H1 (cell line): ENCODE results near the gene ARL6IP6. TPM values are rescaled to one million over a fixed set of nuclear protein-coding genes. Genes with fewer than 3 reads are reported as not detected.

Experiments
- CTCF ChIA-PET: fragments of 300-600 bp; sonication (Branson Sonifier 250); formaldehyde crosslinking; loops from one replicate; lab custom pipeline; 2021; ENCODE audit not compliant: partially characterized antibody; lab: Charles Lee
- POLR2A ChIA-PET: fragments of 300-600 bp; sonication (Branson Sonifier 250); formaldehyde crosslinking; loops from one replicate; lab custom pipeline; 2021; ENCODE audit warnings: inconsistent platforms; ENCODE audit not compliant: partially characterized antibody; lab: Charles Lee
- DNase-seq, 2 experiments: peaks; one replicate each; pipeline versions ENCODE4 v3.0.0 to v3.0.0-alpha.2; 2010 to 2022; ENCODE audit warnings: low spot score in 2 of 2, low read depth in 1 of 2, mixed read lengths in 1 of 2
- FAIRE-seq: peaks from 2 replicates; lab custom pipeline; 2011; peaks lifted over from hg19 to GRCh38; lab: Jason Lieb, UNC
- H2AFZ ChIP-seq: 2 replicates; pipeline ENCODE4 v1.8.1; 2012; ENCODE audit warnings: low read length, inconsistent platforms
- H2AK5ac ChIP-seq: 2 replicates; pipeline ENCODE4 v1.6.1; 2013; ENCODE audit warnings: low read depth, low read length
- H2BK120ac ChIP-seq: replicated peaks from 2 replicates; pipeline ENCODE3; 2013; ENCODE audit warnings: low read depth, low read length, inconsistent platforms
- H2BK12ac ChIP-seq: 2 replicates; pipeline ENCODE4 v1.6.1; 2013; ENCODE audit warnings: low read depth, low read length
- H2BK15ac ChIP-seq: 2 replicates; pipeline ENCODE4 v1.6.1; 2013; ENCODE audit warnings: low read length
- H2BK20ac ChIP-seq: 2 replicates; pipeline ENCODE4 v1.6.1; 2013; ENCODE audit warnings: low read length
- H2BK5ac ChIP-seq: 2 replicates; pipeline ENCODE4 v1.6.1; 2013; ENCODE audit warnings: low read depth, low read length
- H3K14ac ChIP-seq: 2 replicates; pipeline ENCODE4 v1.6.1; 2013; ENCODE audit warnings: inconsistent platforms; ENCODE audit not compliant: insufficient read length
- H3K18ac ChIP-seq: 2 replicates; pipeline ENCODE4 v1.6.1; 2013; ENCODE audit warnings: low read length; ENCODE audit errors: extremely low read depth
- H3K23ac ChIP-seq: 2 replicates; pipeline ENCODE4 v1.6.1; 2013; ENCODE audit warnings: inconsistent platforms; ENCODE audit not compliant: insufficient read length
- H3K23me2 ChIP-seq: 2 replicates; pipeline ENCODE4 v1.6.1; 2013; ENCODE audit warnings: low read depth, low read length
- H3K27ac ChIP-seq: 2 replicates; pipeline ENCODE4 v1.6.1; 2011; ENCODE audit warnings: low read depth, low read length, inconsistent platforms
- H3K27me3 ChIP-seq, 4 experiments: replicated peaks in 1 of 4; 1 replicate in 1 of 4; 2 replicates in 3 of 4; pipeline versions ENCODE4 v1.6.1 to v1.8.1; 2011 to 2013; ENCODE audit warnings: low read length in 3 of 4, mild to moderate bottlenecking in 3 of 4, inconsistent platforms in 2 of 4, mixed read lengths in 2 of 4, moderate library complexity in 1 of 4; ENCODE audit not compliant: control insufficient read depth in 3 of 4, insufficient read depth in 3 of 4; ENCODE audit errors: extremely low read depth in 1 of 4
- H3K36me3 ChIP-seq, 4 experiments: 2 replicates each; pipeline versions ENCODE4 v1.6.1 to v1.8.1; 2011 to 2013; ENCODE audit warnings: mild to moderate bottlenecking in 4 of 4, low read length in 3 of 4, moderate library complexity in 2 of 4, control low read depth in 1 of 4, inconsistent platforms in 1 of 4; ENCODE audit not compliant: insufficient read depth in 4 of 4, control insufficient read depth in 2 of 4
- H3K4ac ChIP-seq: replicated peaks from 2 replicates; pipeline ENCODE3; 2013; ENCODE audit warnings: low read length, low read depth, mixed read lengths, inconsistent platforms; ENCODE audit not compliant: insufficient read length
- H3K4me1 ChIP-seq, 4 experiments: replicated peaks in 1 of 4; 1 replicate in 1 of 4; 2 replicates in 3 of 4; pipeline versions ENCODE4 v1.6.1 to v1.8.1; 2011 to 2013; ENCODE audit warnings: low read length in 3 of 4, inconsistent platforms in 2 of 4, mixed read lengths in 1 of 4; ENCODE audit not compliant: insufficient read depth in 4 of 4, control insufficient read depth in 3 of 4
- H3K4me2 ChIP-seq, 2 experiments: 2 replicates each; pipeline versions ENCODE4 v1.6.1 to v1.8.1; 2011 to 2013; ENCODE audit warnings: low read depth in 2 of 2, low read length in 2 of 2, control low read depth in 1 of 2, inconsistent platforms in 1 of 2, mild to moderate bottlenecking in 1 of 2; ENCODE audit not compliant: insufficient read depth in 1 of 2
- H3K4me3 ChIP-seq, 4 experiments: fragments of 200-600, 300-600 bp in 1 of 4; sonication (generic), shearing (Covaris generic), sonication (Bioruptor Twin) in 1 of 4; 2 replicates each; pipeline versions ENCODE4 v1.5.1 to v1.8.1; 2011 to 2016; ENCODE audit warnings: low read length in 4 of 4, low read depth in 3 of 4, control low read depth in 2 of 4, inconsistent platforms in 2 of 4, mild to moderate bottlenecking in 2 of 4, mixed read lengths in 1 of 4, moderate library complexity in 1 of 4; ENCODE audit not compliant: insufficient read depth in 2 of 4; ENCODE audit errors: extremely low read depth in 1 of 4
- H3K56ac ChIP-seq: replicated peaks from 2 replicates; pipeline ENCODE3; 2013; ENCODE audit warnings: low read depth, mild to moderate bottlenecking, mixed read lengths, low read length, inconsistent platforms; ENCODE audit not compliant: insufficient read length
- H3K79me1 ChIP-seq: 2 replicates; pipeline ENCODE4 v1.6.1; 2013; ENCODE audit warnings: low read depth, low read length, control low read depth
- H3K79me2 ChIP-seq, 2 experiments: 2 replicates each; pipeline versions ENCODE4 v1.6.1 to v1.8.1; 2012 to 2013; ENCODE audit warnings: low read length in 2 of 2, mild to moderate bottlenecking in 2 of 2, inconsistent platforms in 1 of 2; ENCODE audit not compliant: insufficient read depth in 2 of 2, control insufficient read depth in 1 of 2
- H3K9ac ChIP-seq, 4 experiments: replicated peaks in 1 of 4; 1 replicate in 1 of 4; 2 replicates in 3 of 4; pipeline versions ENCODE4 v1.6.1 to v1.8.1; 2011 to 2013; ENCODE audit warnings: low read depth in 3 of 4, low read length in 3 of 4, control low read depth in 2 of 4, mild to moderate bottlenecking in 2 of 4, moderate library complexity in 2 of 4, inconsistent platforms in 1 of 4; ENCODE audit errors: extremely low read depth in 1 of 4
- H3K9me3 ChIP-seq, 2 experiments: 2 replicates each; pipeline versions ENCODE4 v1.6.1 to v1.8.1; 2012 to 2013; ENCODE audit warnings: mild to moderate bottlenecking in 2 of 2, moderate library complexity in 2 of 2, control low read depth in 1 of 2, inconsistent platforms in 1 of 2, low read depth in 1 of 2, low read length in 1 of 2, mixed read lengths in 1 of 2; ENCODE audit not compliant: insufficient read depth in 2 of 2
- H4K20me1 ChIP-seq, 2 experiments: replicated peaks in 1 of 2; 2 replicates each; pipeline versions ENCODE3 to v1.8.1; 2011 to 2013; ENCODE audit warnings: inconsistent platforms in 2 of 2, low read length in 2 of 2, mild to moderate bottlenecking in 1 of 2; ENCODE audit not compliant: insufficient read depth in 2 of 2, control insufficient read depth in 1 of 2
- H4K5ac ChIP-seq: 2 replicates; pipeline ENCODE4 v1.6.1; 2013; ENCODE audit warnings: low read length, low read depth, mixed read lengths, inconsistent platforms; ENCODE audit not compliant: insufficient read length
- H4K8ac ChIP-seq: 2 replicates; pipeline ENCODE4 v1.8.0; 2013; ENCODE audit warnings: mild to moderate bottlenecking, moderate library complexity, low read length, inconsistent platforms; ENCODE audit not compliant: insufficient read depth; ENCODE audit errors: extremely low read depth
- H4K91ac ChIP-seq: replicated peaks from 2 replicates; pipeline ENCODE3; 2013; ENCODE audit warnings: low read length, mixed read lengths, inconsistent platforms; ENCODE audit not compliant: insufficient read length
- CREB1 ChIP-seq: IDR thresholded peaks from 2 replicates; pipeline ENCODE4 v1.6.1; 2012; ENCODE audit warnings: inconsistent platforms
- EZH2 ChIP-seq: fragments of 200-600 bp; sonication (generic); IDR thresholded peaks from 2 replicates; pipeline ENCODE4 v1.7.1; 2012; ENCODE audit warnings: low read depth, mild to moderate bottlenecking, moderate library complexity, low read length, inconsistent platforms; ENCODE audit not compliant: severe bottlenecking
- JUN ChIP-seq: IDR thresholded peaks from 2 replicates; pipeline ENCODE4 v1.6.1; 2011; ENCODE audit warnings: low read depth, mild to moderate bottlenecking, improper control_type of control experiment, low read length
- MAFK ChIP-seq: IDR thresholded peaks from 2 replicates; pipeline ENCODE4 v1.6.1; 2012; ENCODE audit warnings: low read depth, mild to moderate bottlenecking, improper control_type of control experiment, low read length
- POU5F1 ChIP-seq: IDR thresholded peaks from 2 replicates; pipeline ENCODE4 v1.6.1; 2011; ENCODE audit warnings: low read depth, mild to moderate bottlenecking, low read length, moderate library complexity
- SAP30 ChIP-seq: fragments of 300-600 bp; sonication (generic); IDR thresholded peaks from 2 replicates; pipeline ENCODE4 v1.7.1; 2012; ENCODE audit warnings: low read length, moderate library complexity, mild to moderate bottlenecking, inconsistent platforms; ENCODE audit not compliant: insufficient read depth, insufficient replicate concordance
- TAF1 ChIP-seq: IDR thresholded peaks from 2 replicates; pipeline ENCODE4 v1.6.1; 2011; ENCODE audit warnings: mild to moderate bottlenecking, low read depth, low read length
- TEAD4 ChIP-seq: IDR thresholded peaks from 2 replicates; pipeline ENCODE4 v1.6.1; 2012; ENCODE audit warnings: low read depth, low read length, inconsistent platforms, mixed read lengths
- WGBS, 2 experiments: shearing (Covaris generic) in 1 of 2; methylation state at CpG; one replicate each; pipeline versions ENCODE4 v1.1.6 to v1.1.7; 2013 to 2015; ENCODE audit warnings: low lambda C conversion rate in 2 of 2, mixed read lengths in 2 of 2, inconsistent platforms in 1 of 2, low coverage in 1 of 2, missing lambda C conversion rate in 1 of 2; ENCODE audit not compliant: insufficient replicate concordance in 2 of 2, insufficient coverage in 1 of 2, insufficient read length in 1 of 2; ENCODE audit errors: extremely low coverage in 1 of 2, missing lambda C conversion rate in 1 of 2; 5-methylcytosine and 5-hydroxymethylcytosine counted together
- polyA plus RNA-seq, 7 experiments: library from polyadenylated mRNA; depleted of rRNA in 3 of 7; stranded (reverse) in 5 of 7; unstranded in 2 of 7; fragments of >200 nt in 5 of 7; fragments of 200-250 nt in 2 of 7; gene quantifications; 1 replicate in 5 of 7; 2 replicates in 1 of 7; 4 replicates in 1 of 7; pipeline versions ENCODE4 v1.2.1 to v1.2.3, GENCODE V29; 2011 to 2013; ENCODE audit warnings: missing spikeins in 2 of 7, mixed read lengths in 2 of 7
- total RNA-seq: library from RNA; stranded (reverse); fragmentation: NEBNext Ultra II Directional; extraction: Animal tissue kit (Norgen Biotek cat#: 25700); gene quantifications from 2 replicates; pipeline ENCODE4 v1.2.1, GENCODE V29; 2021

The ARL6IP6 gene
- total and polyA plus RNA-seq, 2 of the 8 experiments (the other 6 are each of a cell fraction or from before 2014, with no cell fraction given), result 47.3 to 92.9 TPM

GRCh38 chr2:152791979-152792378 lies 73.6 kb downstream of the ARL6IP6 start:
- POLR2A ChIA-PET, result no interaction called here
- H2BK15ac ChIP-seq, result no peak overlapping the region
- no peaks in the 10 kb centered on the region for H3K79me2 ChIP-seq
- no peaks in the 10 kb centered on the region for H3K36me3 ChIP-seq
- no peaks in the 10 kb centered on the region for H3K23me2 ChIP-seq
- H3K9me3 ChIP-seq, result 0 out of 4 replicates have a peak, but pooled peaks cover 0 to 1% of the 10 kb centered on the region in 2 experiments
- no peak overlapping the region for H4K8ac ChIP-seq
- no peak overlapping the region for H3K27ac ChIP-seq
- H2BK12ac ChIP-seq, result no peak overlapping the region
- WGBS, 2 experiments, result 88% methylated on average over 3 of the region's 3 CpGs; no CpG with 5 or more reads in 1 of the 2 experiments
- TF ChIP-seq POU5F1 (no peak), EZH2 (no peak), CREB1 (no peak), TAF1 (no peak), MAFK (no peak), SAP30 (no peak), JUN (no peak), TEAD4 (no peak)
- no peak for DNase-seq
- FAIRE-seq, result no peak
- H2BK20ac ChIP-seq, result no peak overlapping the region
- H3K23ac ChIP-seq, result no peak overlapping the region
- no peaks in the 10 kb centered on the region for H4K20me1 ChIP-seq
- H3K18ac ChIP-seq, result no peak overlapping the region
- H3K4me2 ChIP-seq, result no peak overlapping the region
- CTCF ChIA-PET, result no interaction called here
- no peak overlapping the region for H3K56ac ChIP-seq
- no peak overlapping the region for H4K91ac ChIP-seq
- no peak overlapping the region for H3K14ac ChIP-seq
- no peak overlapping the region for H3K4ac ChIP-seq
- H2AK5ac ChIP-seq, result no peak overlapping the region
- no peak overlapping the region for H3K4me3 ChIP-seq
- H3K79me1 ChIP-seq, result no peaks in the 10 kb centered on the region
- H4K5ac ChIP-seq, result no peak overlapping the region
- H2AFZ ChIP-seq, result no peak overlapping the region
- H2BK5ac ChIP-seq, result no peak overlapping the region
- no peak overlapping the region for H3K9ac ChIP-seq
- no peak overlapping the region for H2BK120ac ChIP-seq
- H3K27me3 ChIP-seq, result no peaks in the 10 kb centered on the region
- no peaks in the 10 kb centered on the region for H3K4me1 ChIP-seq
